Hepatocyte (in vitro differentiated cells): ENCODE data around the gene JMJD4. TPM values are rescaled to one million over a fixed set of nuclear protein-coding genes. Genes with fewer than 3 reads are reported as not detected.

ENCODE experiments used
- DNase-seq: peaks from one replicate; pipeline ENCODE4 v3.0.0-alpha.2; 2016; ENCODE audit warnings: low spot score
- H2AFZ ChIP-seq: fragments of 200-600 bp; sonication (generic); 2 replicates; pipeline ENCODE4 v1.6.0; 2016; ENCODE audit warnings: antibody characterized with exemption, mild to moderate bottlenecking
- H3K27ac ChIP-seq: fragments of 200-600 bp; sonication (generic); 2 replicates; pipeline ENCODE4 v1.5.1; 2016; ENCODE audit warnings: mild to moderate bottlenecking
- H3K27me3 ChIP-seq: fragments of 200-600 bp; sonication (generic); 2 replicates; pipeline ENCODE4 v1.6.1; 2016
- H3K36me3 ChIP-seq: fragments of 200-600 bp; sonication (generic); replicated peaks from 2 replicates; pipeline ENCODE4 v1.5.1; 2016; ENCODE audit warnings: low read depth; ENCODE audit not compliant: insufficient read depth
- H3K4me1 ChIP-seq: fragments of 200-600 bp; sonication (generic); 2 replicates; pipeline ENCODE4 v1.5.1; 2016; ENCODE audit warnings: mild to moderate bottlenecking, moderate library complexity; ENCODE audit not compliant: insufficient read depth
- H3K4me2 ChIP-seq: fragments of 200-600 bp; sonication (generic); 2 replicates; pipeline ENCODE4 v1.6.0; 2016
- H3K4me3 ChIP-seq: fragments of 200-600 bp; sonication (generic); 2 replicates; pipeline ENCODE4 v1.5.1; 2016; ENCODE audit warnings: mild to moderate bottlenecking
- H3K79me2 ChIP-seq: fragments of 200-600 bp; sonication (generic); 2 replicates; pipeline ENCODE4 v1.6.0; 2017; ENCODE audit warnings: mild to moderate bottlenecking
- H3K9me2 ChIP-seq: fragments of 200-600 bp; sonication (generic); replicated peaks from 2 replicates; pipeline ENCODE4 v1.6.0; 2017; ENCODE audit warnings: mild to moderate bottlenecking; ENCODE audit not compliant: insufficient read depth
- H3K9me3 ChIP-seq: fragments of 200-600 bp; sonication (generic); 2 replicates; pipeline ENCODE4 v1.5.1; 2016; ENCODE audit warnings: low read depth, mild to moderate bottlenecking
- H4K20me1 ChIP-seq: fragments of 200-600 bp; sonication (generic); 2 replicates; pipeline ENCODE4 v1.6.0; 2016; ENCODE audit warnings: mild to moderate bottlenecking; ENCODE audit not compliant: insufficient read depth, poor library complexity, severe bottlenecking
- EZH2 ChIP-seq: fragments of 200-600 bp; sonication (generic); IDR thresholded peaks from 2 replicates; pipeline ENCODE4 v1.6.1; 2016; ENCODE audit warnings: antibody characterized with exemption, mild to moderate bottlenecking, borderline replicate concordance
- EZH2phosphoT487 ChIP-seq: fragments of 200-600 bp; sonication (generic); IDR thresholded peaks from one replicate; pipeline ENCODE4 v1.6.1; 2018; ENCODE audit warnings: antibody characterized with exemption, mild to moderate bottlenecking, low read depth, moderate library complexity; ENCODE audit not compliant: unreplicated experiment, severe bottlenecking
- WGBS: methylation state at CpG from one replicate; pipeline ENCODE4 v1.1.6; 2016; ENCODE audit warnings: low lambda C conversion rate; ENCODE audit errors: missing lambda C conversion rate; 5-methylcytosine and 5-hydroxymethylcytosine counted together
- polyA plus RNA-seq: library from polyadenylated mRNA; unstranded; fragments of >200 nt; fragmentation: Nextera tagmentation; extraction: Ambion mirVana; gene quantifications from 2 replicates; pipeline ENCODE4 v1.2.1, GENCODE V29; 2016
- total RNA-seq: library from RNA; depleted of rRNA; stranded (reverse); fragments of >200 nt; gene quantifications from 2 replicates; pipeline ENCODE4 v1.2.3, GENCODE V29; 2014
- TF ChIP-seq, protein P1 (sequence below): fragments of 200-600 bp; sonication (generic); IDR thresholded peaks from 2 replicates; pipeline ENCODE4 v1.5.1; 2016; ENCODE audit warnings: antibody characterized with exemption, mild to moderate bottlenecking; ENCODE audit not compliant: poor library complexity

JMJD4 gene
- total and polyA plus RNA-seq, 2 experiments from 2014 or later: 21.3 to 31.2 TPM

DNA sequence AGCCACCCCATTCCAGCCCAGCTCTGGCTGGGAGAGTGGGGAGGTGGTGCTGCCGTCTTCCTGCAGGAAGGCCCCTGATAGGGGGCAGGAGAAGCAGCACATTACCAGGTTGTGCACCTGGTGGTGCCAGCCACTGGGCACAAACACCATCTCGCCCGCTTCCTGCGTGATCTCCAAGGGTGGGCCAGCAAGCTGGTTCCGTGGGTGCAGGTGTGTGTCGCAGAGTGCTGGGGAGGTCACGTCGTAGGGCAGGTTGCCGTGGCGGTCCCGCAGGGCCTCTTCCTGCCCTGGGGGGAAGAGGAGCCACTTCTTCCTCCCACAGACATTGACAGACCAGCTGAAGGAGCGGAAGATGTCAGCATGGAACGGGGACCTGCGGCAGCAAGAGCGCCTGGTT is 1.8 kb downstream of the JMJD4 start:
- Histone ChIP-seq H3K4me1 (peaks cover 25% of the 10 kb centered on the region), H4K20me1 (peaks cover 3% of the 10 kb centered on the region), H3K9me3 (no peaks in the 10 kb centered on the region), H3K79me2 (peaks cover 50% of the 10 kb centered on the region), H3K27me3 (no peaks in the 10 kb centered on the region), H3K4me2 (no peak overlapping the region), H3K9me2 (no peaks in the 10 kb centered on the region), H3K36me3 (no peaks in the 10 kb centered on the region), H3K27ac (no peak overlapping the region), H2AFZ (no peak overlapping the region), H3K4me3 (no peak overlapping the region)
- DNase-seq: no peak
- TF ChIP-seq EZH2phosphoT487 (no peak), EZH2 (no peak)
- TF ChIP-seq, protein P1, sequence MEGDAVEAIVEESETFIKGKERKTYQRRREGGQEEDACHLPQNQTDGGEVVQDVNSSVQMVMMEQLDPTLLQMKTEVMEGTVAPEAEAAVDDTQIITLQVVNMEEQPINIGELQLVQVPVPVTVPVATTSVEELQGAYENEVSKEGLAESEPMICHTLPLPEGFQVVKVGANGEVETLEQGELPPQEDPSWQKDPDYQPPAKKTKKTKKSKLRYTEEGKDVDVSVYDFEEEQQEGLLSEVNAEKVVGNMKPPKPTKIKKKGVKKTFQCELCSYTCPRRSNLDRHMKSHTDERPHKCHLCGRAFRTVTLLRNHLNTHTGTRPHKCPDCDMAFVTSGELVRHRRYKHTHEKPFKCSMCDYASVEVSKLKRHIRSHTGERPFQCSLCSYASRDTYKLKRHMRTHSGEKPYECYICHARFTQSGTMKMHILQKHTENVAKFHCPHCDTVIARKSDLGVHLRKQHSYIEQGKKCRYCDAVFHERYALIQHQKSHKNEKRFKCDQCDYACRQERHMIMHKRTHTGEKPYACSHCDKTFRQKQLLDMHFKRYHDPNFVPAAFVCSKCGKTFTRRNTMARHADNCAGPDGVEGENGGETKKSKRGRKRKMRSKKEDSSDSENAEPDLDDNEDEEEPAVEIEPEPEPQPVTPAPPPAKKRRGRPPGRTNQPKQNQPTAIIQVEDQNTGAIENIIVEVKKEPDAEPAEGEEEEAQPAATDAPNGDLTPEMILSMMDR: no peak
- WGBS: 95% methylated on average over 15 of the region's 15 CpGs

DNA sequence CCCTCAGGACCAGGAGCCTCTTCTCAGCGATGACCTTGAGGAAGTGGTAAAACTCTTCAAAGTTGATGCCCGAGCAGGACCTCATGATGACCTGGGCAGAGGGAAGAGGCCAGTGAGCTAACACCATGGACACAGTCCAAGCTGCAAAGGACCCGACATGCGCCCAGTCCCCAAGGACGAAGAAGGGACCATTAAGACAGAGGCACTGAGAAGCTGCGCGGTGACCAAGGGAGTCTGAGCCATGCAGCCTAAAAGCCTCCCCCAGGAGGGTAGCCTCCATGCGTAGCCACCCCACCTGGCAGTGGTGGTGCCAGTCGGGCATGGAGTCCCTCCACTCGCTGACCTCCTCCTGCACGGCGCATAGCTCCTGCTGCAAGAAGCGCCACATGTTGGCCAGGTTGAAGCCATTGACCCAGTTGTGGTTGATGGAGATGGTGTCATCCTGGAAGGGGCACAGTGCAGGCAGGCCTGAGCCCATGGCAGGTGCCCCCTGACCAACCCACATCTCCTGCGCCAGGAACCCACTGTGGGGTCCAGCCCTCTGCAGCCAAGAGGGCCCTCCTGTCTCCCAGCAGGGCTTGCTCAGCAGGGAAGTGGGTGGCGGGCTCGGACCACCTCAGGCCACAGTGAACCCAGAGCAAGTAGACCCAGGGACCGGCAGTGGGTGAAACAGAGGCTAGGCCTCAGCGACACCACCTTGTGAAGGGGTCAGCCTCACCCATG is 2.4 kb downstream of the JMJD4 start:
- Histone ChIP-seq H3K4me1 (peaks cover 25% of the 10 kb centered on the region), H4K20me1 (peaks cover 3% of the 10 kb centered on the region), H3K4me3 (no peak overlapping the region), H3K27me3 (no peaks in the 10 kb centered on the region), H3K27ac (no peak overlapping the region), H2AFZ (no peak overlapping the region), H3K36me3 (no peaks in the 10 kb centered on the region), H3K4me2 (no peak overlapping the region), H3K9me2 (no peaks in the 10 kb centered on the region), H3K79me2 (peaks cover 44% of the 10 kb centered on the region), H3K9me3 (no peaks in the 10 kb centered on the region)
- WGBS: 94% methylated on average over 18 of the region's 18 CpGs
- TF ChIP-seq EZH2phosphoT487: no peak
- TF ChIP-seq EZH2: no peak
- TF ChIP-seq, protein P1: no peak
- no peak for DNase-seq

DNA sequence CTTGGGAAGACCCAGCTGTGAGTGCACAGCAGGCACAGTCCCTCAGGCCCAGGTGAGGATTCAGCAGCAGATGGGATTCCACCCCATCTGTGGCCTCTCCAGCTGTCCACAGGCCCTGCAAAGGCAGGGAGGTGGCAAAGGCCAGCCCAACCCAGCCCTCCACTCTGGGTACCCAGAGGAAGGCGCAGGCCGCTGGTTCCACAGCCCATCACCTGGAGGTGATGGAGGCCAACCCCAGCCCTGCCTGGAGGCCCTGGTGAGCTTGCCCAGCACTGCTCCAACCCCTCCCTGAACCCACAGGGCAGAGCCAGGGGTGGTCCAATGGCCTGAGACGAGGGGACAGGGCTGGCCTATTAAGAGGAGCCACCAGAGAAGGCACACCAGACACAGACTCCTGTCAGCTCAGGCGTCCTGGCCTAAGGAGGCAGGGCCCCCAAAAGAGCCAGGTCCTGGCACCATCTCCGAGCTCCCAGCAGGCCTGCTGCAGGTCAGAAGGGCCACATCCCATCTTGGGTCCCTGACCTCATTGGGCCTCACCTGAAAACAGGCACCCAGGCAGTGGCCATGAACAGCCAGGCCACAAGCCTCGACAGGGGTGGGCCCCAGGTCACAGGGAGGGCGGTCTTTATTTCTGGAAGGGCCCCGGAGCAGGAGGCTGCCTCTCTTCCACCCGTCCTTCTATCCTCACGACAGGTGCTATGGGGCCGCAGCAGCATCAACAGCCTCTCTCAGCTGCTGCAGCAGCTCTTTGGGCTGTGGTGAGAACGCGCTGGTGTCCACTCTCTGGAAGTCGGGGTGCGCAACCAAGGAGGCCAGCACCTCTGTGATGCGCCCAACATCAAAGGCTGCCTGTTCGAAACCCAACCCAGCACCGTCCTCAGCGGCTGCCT is 3.2 kb downstream of the JMJD4 start:
- Histone ChIP-seq H4K20me1 (peaks cover 3% of the 10 kb centered on the region), H3K4me3 (no peak overlapping the region), H3K79me2 (peaks cover 36% of the 10 kb centered on the region), H3K27me3 (no peaks in the 10 kb centered on the region), H2AFZ (no peak overlapping the region), H3K4me1 (peaks cover 25% of the 10 kb centered on the region), H3K4me2 (no peak overlapping the region), H3K36me3 (no peaks in the 10 kb centered on the region), H3K27ac (no peak overlapping the region), H3K9me3 (no peaks in the 10 kb centered on the region), H3K9me2 (no peaks in the 10 kb centered on the region)
- TF ChIP-seq, protein P1: no peak
- TF ChIP-seq EZH2: no peak
- no peak for TF ChIP-seq EZH2phosphoT487
- no peak for DNase-seq
- WGBS: 95% methylated on average over 19 of the region's 19 CpGs
